ES-I3 (cell line): ENCODE data around the gene ATL2.

Experiments used
- H3K36me3 ChIP-seq: 2 replicates; pipeline ENCODE4 v1.6.1; 2013; ENCODE audit warnings: mild to moderate bottlenecking, low read length, control low read depth, moderate library complexity; ENCODE audit not compliant: insufficient read depth
- H3K4me1 ChIP-seq: 2 replicates; pipeline ENCODE4 v1.6.1; 2013; ENCODE audit warnings: mild to moderate bottlenecking, control low read depth, low read length; ENCODE audit not compliant: insufficient read depth
- H3K9ac ChIP-seq: 2 replicates; pipeline ENCODE4 v1.6.1; 2013; ENCODE audit warnings: low read depth, mild to moderate bottlenecking, low read length, moderate library complexity
- H3K9me3 ChIP-seq: 2 replicates; pipeline ENCODE4 v1.6.1; 2013; ENCODE audit warnings: mild to moderate bottlenecking, low read length, moderate library complexity; ENCODE audit not compliant: control insufficient read depth, insufficient read depth

The ATL2 gene

GRCh38 chr2:38248255-38248654 is 128.8 kb downstream of the ATL2 start:
- Histone ChIP-seq H3K9ac (no peak overlapping the region), H3K4me1 (no peaks in the 10 kb centered on the region), H3K9me3 (no peaks in the 10 kb centered on the region), H3K36me3 (no peaks in the 10 kb centered on the region)

- no peaks in the 10 kb centered on the region for H3K4me1 ChIP-seq
- no peaks in the 10 kb centered on the region for H3K9me3 ChIP-seq
- H3K9ac ChIP-seq, result no peak overlapping the region
- H3K36me3 ChIP-seq, result no peaks in the 10 kb centered on the region
Observed at GRCh38 chr2:38246105-38246504, 131.0 kb downstream of the ATL2 start.

GRCh38 chr2:38245114-38245641 is 131.9 kb downstream of the ATL2 start:
- Histone ChIP-seq H3K4me1 (no peaks in the 10 kb centered on the region), H3K9me3 (no peaks in the 10 kb centered on the region), H3K9ac (no peak overlapping the region), H3K36me3 (no peaks in the 10 kb centered on the region)

- Histone ChIP-seq H3K4me1 (no peaks in the 10 kb centered on the region), H3K9me3 (no peaks in the 10 kb centered on the region), H3K9ac (no peak overlapping the region), H3K36me3 (no peaks in the 10 kb centered on the region)
Observed at GRCh38 chr2:38244301-38244700, 132.8 kb downstream of the ATL2 start.
